Measurements from ENCODE around the gene KMT2E. TPM values are rescaled to one million over a fixed set of nuclear protein-coding genes. Genes with fewer than 3 reads are reported as not detected.

KMT2E gene
- total RNA-seq, 1 experiment from 2014 or later: 63.4 TPM

GRCh38 chr7:105130048-105130447 lies 116.0 kb downstream of the KMT2E start:
- no peak for DNase-seq (ENCODE audit: low read depth)

GRCh38 chr7:105130580-105130979 lies 116.6 kb downstream of the KMT2E start:
- no peak for DNase-seq (ENCODE audit: low read depth)

GRCh38 chr7:105131033-105131656 lies 117.1 kb downstream of the KMT2E start:
- DNase-seq (ENCODE audit: low read depth): no peak

GRCh38 chr7:105131890-105132289 lies 117.9 kb downstream of the KMT2E start:
- no peak for DNase-seq (ENCODE audit: low read depth)

- DNase-seq (ENCODE audit: low read depth): no peak
These were observed 118.3 kb downstream of the KMT2E start for GRCh38 chr7:105132335-105132734.

GRCh38 chr7:105132835-105133234 lies 118.8 kb downstream of the KMT2E start:
- no peak for DNase-seq (ENCODE audit: low read depth)

GRCh38 chr7:105133358-105133757 lies 119.4 kb downstream of the KMT2E start:
- DNase-seq (ENCODE audit: low read depth): no peak

- DNase-seq (ENCODE audit: low read depth): no peak
These were observed 120.1 kb downstream of the KMT2E start for GRCh38 chr7:105133986-105134655.

GRCh38 chr7:105136221-105136620 lies 122.2 kb downstream of the KMT2E start:
- peak; percentile 24 for DNase-seq (ENCODE audit: low read depth)

- DNase-seq (ENCODE audit: low read depth): no peak
These were observed 123.9 kb downstream of the KMT2E start for GRCh38 chr7:105137898-105138297.

- DNase-seq (ENCODE audit: low read depth): no peak
These were observed 125.4 kb downstream of the KMT2E start for GRCh38 chr7:105139381-105139780.

GRCh38 chr7:105141068-105141467 lies 127.1 kb downstream of the KMT2E start:
- peak; percentile 31 for DNase-seq (ENCODE audit: low read depth)

- peak; percentile 43 for DNase-seq (ENCODE audit: low read depth)
These were observed 135.8 kb downstream of the KMT2E start for GRCh38 chr7:105149827-105150226.

GRCh38 chr7:105151152-105151551 lies 137.1 kb downstream of the KMT2E start:
- no peak for DNase-seq (ENCODE audit: low read depth)

GRCh38 chr7:105153531-105153930 lies 139.5 kb downstream of the KMT2E start:
- DNase-seq (ENCODE audit: low read depth): no peak

GRCh38 chr7:105154084-105154483 lies 140.1 kb downstream of the KMT2E start:
- no peak for DNase-seq (ENCODE audit: low read depth)

GRCh38 chr7:105156731-105157130 lies 142.7 kb downstream of the KMT2E start:
- no peak for DNase-seq (ENCODE audit: low read depth)

GRCh38 chr7:105157278-105157677 lies 143.3 kb downstream of the KMT2E start:
- no peak for DNase-seq (ENCODE audit: low read depth)

- no peak for DNase-seq (ENCODE audit: low read depth)
These were observed 147.4 kb downstream of the KMT2E start for GRCh38 chr7:105161366-105161765.
